ENCODE results near the gene TAF6. TPM values are rescaled to one million over a fixed set of nuclear protein-coding genes. Genes with fewer than 3 reads are reported as not detected.
A peak's percentile ranks its signal among the peaks of the same experiment; 100 is the strongest.

Gene TAF6
- total and polyA plus RNA-seq, 2 experiments from 2014 or later: 56.3 to 141 TPM

- Mint-ChIP-seq H3K27me3 (ENCODE audit: insufficient read depth, low read depth, poor library complexity) (peaks cover 17% of the 10 kb centered on the region), H3K4me1 (peaks cover 19% of the 10 kb centered on the region)
- H3K79me2 ChIP-seq (replicated peaks; ENCODE audit: insufficient read depth): peaks cover 47% of the 10 kb centered on the region
Observed at GRCh38 chr7:100081535-100082102, 37.5 kb downstream of the TAF6 start, which contains the start of gene ZNF3. ZNF3 (minus strand) TSS chr7:100081723; CDS start chr7:100077357, 4,366 bp downstream.

More at GRCh38 chr7:100081535-100082102, 37.5 kb downstream of the TAF6 start, which contains the start of gene ZNF3:
- ATAC-seq (peak; percentile 81), DNase-seq (ENCODE audit: low spot score) (peak; percentile 100)
- H3K4me1 ChIP-seq (ENCODE audit: insufficient read depth): peaks cover 15% of the 10 kb centered on the region
- peaks cover 23% of the 10 kb centered on the region for H4K20me1 ChIP-seq (replicated peaks; ENCODE audit: insufficient read depth)
- peak within 1 kb of the TSS; percentile 93 for H3K27ac ChIP-seq (ENCODE audit: low read depth)
- H2AFZ ChIP-seq: no peak within 1 kb of the TSS
- H3K36me3 ChIP-seq (ENCODE audit: insufficient read depth): peaks cover 33% of the 10 kb centered on the region
- peak within 1 kb of the TSS; percentile 94 for H3K4me3 ChIP-seq
- peaks cover 14% of the 10 kb centered on the region for H3K9me3 Mint-ChIP-seq
- H3K27me3 ChIP-seq (ENCODE audit: insufficient read depth): no peaks in the 10 kb centered on the region
- peak within 1 kb of the TSS; percentile 95 for H3K4me3 Mint-ChIP-seq
- no peak for TF ChIP-seq ZNF331 (CRISPR knock-in tag; IDR thresholded peaks at IDR 0.05; ENCODE audit: low read depth)
- no peak for TF ChIP-seq JUNB (IDR thresholded peaks at IDR 0.05; ENCODE audit: unreplicated experiment)
- TF ChIP-seq EZH2 (IDR thresholded peaks at IDR 0.05; ENCODE audit: low read depth, unreplicated experiment): no peak
- TF ChIP-seq ZNF114 (CRISPR knock-in tag; IDR thresholded peaks at IDR 0.05): no peak
- TF ChIP-seq STAT1 (IDR thresholded peaks at IDR 0.05; ENCODE audit: unreplicated experiment): no peak
- no peak for TF ChIP-seq REST (IDR thresholded peaks at IDR 0.05; ENCODE audit: unreplicated experiment)
- TF ChIP-seq, protein P1, sequence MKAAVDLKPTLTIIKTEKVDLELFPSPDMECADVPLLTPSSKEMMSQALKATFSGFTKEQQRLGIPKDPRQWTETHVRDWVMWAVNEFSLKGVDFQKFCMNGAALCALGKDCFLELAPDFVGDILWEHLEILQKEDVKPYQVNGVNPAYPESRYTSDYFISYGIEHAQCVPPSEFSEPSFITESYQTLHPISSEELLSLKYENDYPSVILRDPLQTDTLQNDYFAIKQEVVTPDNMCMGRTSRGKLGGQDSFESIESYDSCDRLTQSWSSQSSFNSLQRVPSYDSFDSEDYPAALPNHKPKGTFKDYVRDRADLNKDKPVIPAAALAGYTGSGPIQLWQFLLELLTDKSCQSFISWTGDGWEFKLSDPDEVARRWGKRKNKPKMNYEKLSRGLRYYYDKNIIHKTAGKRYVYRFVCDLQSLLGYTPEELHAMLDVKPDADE (IDR thresholded peaks at IDR 0.05): peak; percentile 90
- TF ChIP-seq, protein P2, sequence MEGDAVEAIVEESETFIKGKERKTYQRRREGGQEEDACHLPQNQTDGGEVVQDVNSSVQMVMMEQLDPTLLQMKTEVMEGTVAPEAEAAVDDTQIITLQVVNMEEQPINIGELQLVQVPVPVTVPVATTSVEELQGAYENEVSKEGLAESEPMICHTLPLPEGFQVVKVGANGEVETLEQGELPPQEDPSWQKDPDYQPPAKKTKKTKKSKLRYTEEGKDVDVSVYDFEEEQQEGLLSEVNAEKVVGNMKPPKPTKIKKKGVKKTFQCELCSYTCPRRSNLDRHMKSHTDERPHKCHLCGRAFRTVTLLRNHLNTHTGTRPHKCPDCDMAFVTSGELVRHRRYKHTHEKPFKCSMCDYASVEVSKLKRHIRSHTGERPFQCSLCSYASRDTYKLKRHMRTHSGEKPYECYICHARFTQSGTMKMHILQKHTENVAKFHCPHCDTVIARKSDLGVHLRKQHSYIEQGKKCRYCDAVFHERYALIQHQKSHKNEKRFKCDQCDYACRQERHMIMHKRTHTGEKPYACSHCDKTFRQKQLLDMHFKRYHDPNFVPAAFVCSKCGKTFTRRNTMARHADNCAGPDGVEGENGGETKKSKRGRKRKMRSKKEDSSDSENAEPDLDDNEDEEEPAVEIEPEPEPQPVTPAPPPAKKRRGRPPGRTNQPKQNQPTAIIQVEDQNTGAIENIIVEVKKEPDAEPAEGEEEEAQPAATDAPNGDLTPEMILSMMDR (conservative IDR thresholded peaks at IDR 0.05; ENCODE audit: low read depth in 2 of 2): peak; percentile 80 to 96
- TF ChIP-seq, protein P3, sequence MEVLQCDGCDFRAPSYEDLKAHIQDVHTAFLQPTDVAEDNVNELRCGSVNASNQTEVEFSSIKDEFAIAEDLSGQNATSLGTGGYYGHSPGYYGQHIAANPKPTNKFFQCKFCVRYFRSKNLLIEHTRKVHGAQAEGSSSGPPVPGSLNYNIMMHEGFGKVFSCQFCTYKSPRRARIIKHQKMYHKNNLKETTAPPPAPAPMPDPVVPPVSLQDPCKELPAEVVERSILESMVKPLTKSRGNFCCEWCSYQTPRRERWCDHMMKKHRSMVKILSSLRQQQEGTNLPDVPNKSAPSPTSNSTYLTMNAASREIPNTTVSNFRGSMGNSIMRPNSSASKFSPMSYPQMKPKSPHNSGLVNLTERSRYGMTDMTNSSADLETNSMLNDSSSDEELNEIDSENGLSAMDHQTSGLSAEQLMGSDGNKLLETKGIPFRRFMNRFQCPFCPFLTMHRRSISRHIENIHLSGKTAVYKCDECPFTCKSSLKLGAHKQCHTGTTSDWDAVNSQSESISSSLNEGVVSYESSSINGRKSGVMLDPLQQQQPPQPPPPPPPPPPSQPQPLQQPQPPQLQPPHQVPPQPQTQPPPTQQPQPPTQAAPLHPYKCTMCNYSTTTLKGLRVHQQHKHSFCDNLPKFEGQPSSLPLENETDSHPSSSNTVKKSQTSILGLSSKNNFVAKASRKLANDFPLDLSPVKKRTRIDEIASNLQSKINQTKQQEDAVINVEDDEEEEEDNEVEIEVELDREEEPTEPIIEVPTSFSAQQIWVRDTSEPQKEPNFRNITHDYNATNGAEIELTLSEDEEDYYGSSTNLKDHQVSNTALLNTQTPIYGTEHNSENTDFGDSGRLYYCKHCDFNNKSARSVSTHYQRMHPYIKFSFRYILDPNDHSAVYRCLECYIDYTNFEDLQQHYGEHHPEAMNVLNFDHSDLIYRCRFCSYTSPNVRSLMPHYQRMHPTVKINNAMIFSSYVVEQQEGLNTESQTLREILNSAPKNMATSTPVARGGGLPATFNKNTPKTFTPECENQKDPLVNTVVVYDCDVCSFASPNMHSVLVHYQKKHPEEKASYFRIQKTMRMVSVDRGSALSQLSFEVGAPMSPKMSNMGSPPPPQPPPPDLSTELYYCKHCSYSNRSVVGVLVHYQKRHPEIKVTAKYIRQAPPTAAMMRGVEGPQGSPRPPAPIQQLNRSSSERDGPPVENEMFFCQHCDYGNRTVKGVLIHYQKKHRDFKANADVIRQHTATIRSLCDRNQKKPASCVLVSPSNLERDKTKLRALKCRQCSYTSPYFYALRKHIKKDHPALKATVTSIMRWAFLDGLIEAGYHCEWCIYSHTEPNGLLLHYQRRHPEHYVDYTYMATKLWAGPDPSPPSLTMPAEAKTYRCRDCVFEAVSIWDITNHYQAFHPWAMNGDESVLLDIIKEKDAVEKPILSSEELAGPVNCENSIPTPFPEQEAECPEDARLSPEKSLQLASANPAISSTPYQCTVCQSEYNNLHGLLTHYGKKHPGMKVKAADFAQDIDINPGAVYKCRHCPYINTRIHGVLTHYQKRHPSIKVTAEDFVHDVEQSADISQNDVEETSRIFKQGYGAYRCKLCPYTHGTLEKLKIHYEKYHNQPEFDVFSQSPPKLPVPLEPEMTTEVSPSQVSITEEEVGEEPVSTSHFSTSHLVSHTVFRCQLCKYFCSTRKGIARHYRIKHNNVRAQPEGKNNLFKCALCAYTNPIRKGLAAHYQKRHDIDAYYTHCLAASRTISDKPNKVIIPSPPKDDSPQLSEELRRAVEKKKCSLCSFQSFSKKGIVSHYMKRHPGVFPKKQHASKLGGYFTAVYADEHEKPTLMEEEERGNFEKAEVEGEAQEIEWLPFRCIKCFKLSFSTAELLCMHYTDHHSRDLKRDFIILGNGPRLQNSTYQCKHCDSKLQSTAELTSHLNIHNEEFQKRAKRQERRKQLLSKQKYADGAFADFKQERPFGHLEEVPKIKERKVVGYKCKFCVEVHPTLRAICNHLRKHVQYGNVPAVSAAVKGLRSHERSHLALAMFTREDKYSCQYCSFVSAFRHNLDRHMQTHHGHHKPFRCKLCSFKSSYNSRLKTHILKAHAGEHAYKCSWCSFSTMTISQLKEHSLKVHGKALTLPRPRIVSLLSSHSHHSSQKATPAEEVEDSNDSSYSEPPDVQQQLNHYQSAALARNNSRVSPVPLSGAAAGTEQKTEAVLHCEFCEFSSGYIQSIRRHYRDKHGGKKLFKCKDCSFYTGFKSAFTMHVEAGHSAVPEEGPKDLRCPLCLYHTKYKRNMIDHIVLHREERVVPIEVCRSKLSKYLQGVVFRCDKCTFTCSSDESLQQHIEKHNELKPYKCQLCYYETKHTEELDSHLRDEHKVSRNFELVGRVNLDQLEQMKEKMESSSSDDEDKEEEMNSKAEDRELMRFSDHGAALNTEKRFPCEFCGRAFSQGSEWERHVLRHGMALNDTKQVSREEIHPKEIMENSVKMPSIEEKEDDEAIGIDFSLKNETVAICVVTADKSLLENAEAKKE (CRISPR knock-in tag; IDR thresholded peaks at IDR 0.05): no peak
- peak; percentile 85 for TF ChIP-seq POLR2AphosphoS5 (IDR thresholded peaks at IDR 0.05; ENCODE audit: low read depth)
- no peak for TF ChIP-seq NANOG (IDR thresholded peaks at IDR 0.05; ENCODE audit: borderline replicate concordance)
- TF ChIP-seq CREB1 (CRISPR knock-in tag; IDR thresholded peaks at IDR 0.05; ENCODE audit: low read depth): peak; percentile 90
- peaks cover 17% of the 10 kb centered on the region for H3F3A ChIP-seq (replicated peaks; ENCODE audit: low read depth)
- peak within 1 kb of the TSS; percentile 98 for H3K27ac Mint-ChIP-seq
- no peaks in the 10 kb centered on the region for H3K9me2 ChIP-seq (ENCODE audit: insufficient read depth)
- H3K4me2 ChIP-seq: peak within 1 kb of the TSS; percentile 89
- H3K36me3 Mint-ChIP-seq (ENCODE audit: low read depth): peaks cover 44% of the 10 kb centered on the region
